Keratinocyte (primary cell): ENCODE data around the gene FBXO42. TPM values are rescaled to one million over a fixed set of nuclear protein-coding genes. Genes with fewer than 3 reads are reported as not detected.

Source experiments
- DNase-seq: peaks from one replicate; pipeline ENCODE4 v3.0.0-alpha.2; 2011; ENCODE audit warnings: low read depth, missing footprints, low spot score
- FAIRE-seq: peaks from 2 replicates; lab custom pipeline; 2011; peaks lifted over from hg19 to GRCh38; lab: Jason Lieb, UNC
- H2AFZ ChIP-seq: 2 replicates; pipeline ENCODE4 v1.6.0; 2012; ENCODE audit warnings: low read length, control low read depth, inconsistent platforms; ENCODE audit not compliant: control insufficient read depth
- H3K27ac ChIP-seq: 2 replicates; pipeline ENCODE4 v1.5.1; 2011; ENCODE audit warnings: low read length; ENCODE audit not compliant: control insufficient read depth, insufficient read depth
- H3K27me3 ChIP-seq: 3 replicates; pipeline ENCODE4 v1.6.0; 2011; ENCODE audit warnings: low read length; ENCODE audit not compliant: control insufficient read depth, insufficient read depth; ENCODE audit errors: extremely low read depth
- H3K36me3 ChIP-seq, 2 experiments: 2 replicates in 1 of 2; 3 replicates in 1 of 2; pipeline ENCODE4 v1.5.1; 2011; ENCODE audit warnings: low read length in 2 of 2, mild to moderate bottlenecking in 1 of 2; ENCODE audit not compliant: control insufficient read depth in 2 of 2, insufficient read depth in 2 of 2; ENCODE audit errors: extremely low read depth in 1 of 2
- H3K4me1 ChIP-seq: 3 replicates; pipeline ENCODE4 v1.5.1; 2011; ENCODE audit warnings: low read length; ENCODE audit not compliant: control insufficient read depth, insufficient read depth; ENCODE audit errors: extremely low read depth
- H3K4me2 ChIP-seq: 3 replicates; pipeline ENCODE4 v1.6.0; 2011; ENCODE audit warnings: low read depth, low read length; ENCODE audit not compliant: control insufficient read depth, insufficient read depth; ENCODE audit errors: extremely low read depth
- H3K4me3 ChIP-seq, 3 experiments: fragments of 200-600 bp in 1 of 3; sonication (generic) in 1 of 3; 2 replicates in 2 of 3; 3 replicates in 1 of 3; pipeline ENCODE4 v1.5.1; 2011 to 2016; ENCODE audit warnings: low read length in 3 of 3, mild to moderate bottlenecking in 3 of 3, control low read depth in 2 of 3, inconsistent platforms in 1 of 3, low read depth in 1 of 3, mixed read lengths in 1 of 3, mixed run types in 1 of 3, moderate library complexity in 1 of 3; ENCODE audit not compliant: control insufficient read depth in 2 of 3, insufficient read depth in 2 of 3; ENCODE audit errors: extremely low read depth in 1 of 3
- H3K79me2 ChIP-seq: 2 replicates; pipeline ENCODE4 v1.6.0; 2012; ENCODE audit warnings: low read length; ENCODE audit not compliant: control insufficient read depth, insufficient read depth
- H3K9ac ChIP-seq: 3 replicates; pipeline ENCODE4 v1.6.0; 2011; ENCODE audit warnings: low read length; ENCODE audit not compliant: control insufficient read depth, insufficient read depth; ENCODE audit errors: extremely low read depth
- H3K9me1 ChIP-seq: 3 replicates; pipeline ENCODE4 v1.6.0; 2011; ENCODE audit warnings: low read length; ENCODE audit not compliant: control insufficient read depth, insufficient read depth; ENCODE audit errors: extremely low read depth
- H3K9me3 ChIP-seq: 2 replicates; pipeline ENCODE4 v1.5.1; 2012; ENCODE audit warnings: low read depth, low read length; ENCODE audit not compliant: control insufficient read depth
- H4K20me1 ChIP-seq: 3 replicates; pipeline ENCODE4 v1.6.0; 2011; ENCODE audit warnings: low read length; ENCODE audit not compliant: control insufficient read depth, insufficient read depth; ENCODE audit errors: extremely low read depth
- CTCF ChIP-seq, 3 experiments: IDR thresholded peaks in 1 of 3; conservative IDR thresholded peaks in 1 of 3; optimal IDR thresholded peaks in 1 of 3; 2 replicates in 2 of 3; 3 replicates in 1 of 3; pipeline versions ENCODE3 to v1.5.1; 2011; ENCODE audit warnings: low read length in 3 of 3, mild to moderate bottlenecking in 3 of 3, moderate library complexity in 2 of 3, control low read depth in 1 of 3, inconsistent platforms in 1 of 3; ENCODE audit not compliant: insufficient read depth in 2 of 3; ENCODE audit errors: extremely low read depth in 1 of 3
- EZH2 ChIP-seq: IDR thresholded peaks from one replicate; pipeline ENCODE4 v1.6.1; 2012; ENCODE audit warnings: inconsistent platforms, mild to moderate bottlenecking, low read length, moderate library complexity
- dilution Hi-C: fragments of 300-500 bp; cut with MboI; formaldehyde crosslinking; loops from one replicate; pipeline ENCODE4 v1.7.0; 2020; ENCODE audit warnings: low sequenced_read_pairs; ENCODE audit not compliant: extremely low pct_ligation_motif_present
- polyA plus RNA-seq, 5 experiments: library from polyadenylated mRNA; depleted of rRNA in 3 of 5; stranded (reverse) in 3 of 5; stranded (forward) in 1 of 5; unstranded in 1 of 5; fragments of >200 nt; gene quantifications; 1 replicate in 1 of 5; 2 replicates in 3 of 5; 3 replicates in 1 of 5; pipeline versions ENCODE4 v1.2.1 to v1.2.3, GENCODE V29; 2011 to 2012; ENCODE audit warnings: missing spikeins in 2 of 5, low read depth in 1 of 5, low replicate concordance in 1 of 5

Gene FBXO42
- polyA plus RNA-seq, 1 donor (not counting 4 experiments of a cell fraction or from before 2014, with no cell fraction given), result 14.1 TPM

GRCh38 chr1:16245476-16246196 is 106.6 kb downstream of the FBXO42 start:
- dilution Hi-C loops, result no loop called here
- no peak for DNase-seq
- H3K4me2 ChIP-seq, result no peak overlapping the region
- no peaks in the 10 kb centered on the region for H4K20me1 ChIP-seq
- no peaks in the 10 kb centered on the region for H3K9me3 ChIP-seq
- TF ChIP-seq EZH2 (no peak), CTCF (optimal IDR thresholded peaks at IDR 0.05 in 1 of 3, IDR thresholded peaks at IDR 0.05 in 1 of 3, conservative IDR thresholded peaks at IDR 0.05 in 1 of 3; ENCODE audit: extremely low read depth in 1 of 3, insufficient read depth in 2 of 3, low read length in 3 of 3) (no peak)
- H3K36me3 ChIP-seq, result peaks cover 4 to 9% of the 10 kb centered on the region in 2 experiments
- H3K27me3 ChIP-seq, result no peaks in the 10 kb centered on the region
- H3K79me2 ChIP-seq, result no peaks in the 10 kb centered on the region
- no peak overlapping the region for H3K4me3 ChIP-seq
- no peak for FAIRE-seq
- no peak overlapping the region for H3K9ac ChIP-seq
- H3K27ac ChIP-seq, result no peak overlapping the region
- H3K9me1 ChIP-seq, result peaks cover 3% of the 10 kb centered on the region
- H2AFZ ChIP-seq, result no peak overlapping the region
- peaks cover 19% of the 10 kb centered on the region for H3K4me1 ChIP-seq

GRCh38 chr1:16244650-16245285 is 107.5 kb downstream of the FBXO42 start:
- DNase-seq (no peak), FAIRE-seq (peak; percentile 17)
- Histone ChIP-seq H3K27ac (no peak overlapping the region), H3K4me2 (no peak overlapping the region), H3K36me3 (peaks cover 4 to 5% of the 10 kb centered on the region in 2 experiments), H3K9me1 (peaks cover 3% of the 10 kb centered on the region), H4K20me1 (no peaks in the 10 kb centered on the region), H3K79me2 (no peaks in the 10 kb centered on the region), H3K4me1 (peaks cover 19% of the 10 kb centered on the region), H2AFZ (no peak overlapping the region), H3K4me3 (no peak overlapping the region), H3K9me3 (no peaks in the 10 kb centered on the region), H3K27me3 (no peaks in the 10 kb centered on the region), H3K9ac (no peak overlapping the region)
- dilution Hi-C loops, result no loop called here
- TF ChIP-seq EZH2, result no peak
- TF ChIP-seq CTCF (optimal IDR thresholded peaks at IDR 0.05 in 1 of 3, IDR thresholded peaks at IDR 0.05 in 1 of 3, conservative IDR thresholded peaks at IDR 0.05 in 1 of 3; ENCODE audit: extremely low read depth in 1 of 3, insufficient read depth in 2 of 3, low read length in 3 of 3), result no peak
